GM15510 (cell line): ENCODE data around the gene SEMA4A.

Experiments
- POLR2A ChIP-seq: IDR thresholded peaks from 3 replicates; pipeline ENCODE4 v1.6.1; 2011; ENCODE audit warnings: borderline replicate concordance; ENCODE audit not compliant: insufficient read length; ENCODE audit errors: extremely low read depth

Gene SEMA4A

GRCh38 chr1:156225677-156226014, 72.3 kb downstream of the SEMA4A start:
- no peak for TF ChIP-seq POLR2A

- TF ChIP-seq POLR2A = no peak
Measured at GRCh38 chr1:156226116-156226538, 72.7 kb downstream of the SEMA4A start.

GRCh38 chr1:156226782-156227181, 73.4 kb downstream of the SEMA4A start:
- no peak for TF ChIP-seq POLR2A
